ENCODE results near the gene CPED1.
A peak's percentile ranks its signal among the peaks of the same experiment; 100 is the strongest.
"Not testable (repeated sequence)": the region's sequence is repeated elsewhere in the genome, so short reads cannot be mapped to it uniquely, and the experiment has no call there.

Gene CPED1

DNA sequence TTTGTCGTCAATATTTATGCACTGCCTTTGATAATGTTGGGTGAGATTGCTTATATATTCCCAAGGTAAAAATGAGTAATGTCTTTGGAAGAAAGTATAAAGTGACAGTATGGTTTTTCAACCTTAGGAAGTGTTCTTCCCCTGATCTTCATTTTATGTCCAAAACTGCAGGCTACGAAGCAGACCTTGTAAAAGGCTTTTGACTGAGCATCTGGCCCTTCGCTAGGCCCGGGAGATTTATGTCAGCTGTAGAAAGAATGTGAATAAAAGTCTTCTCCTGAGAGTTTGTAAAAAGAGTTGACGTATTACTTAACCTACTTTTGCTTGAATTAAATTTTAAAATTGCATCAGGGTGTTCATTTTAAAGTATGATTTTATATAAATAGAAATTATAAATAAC, 116.8 kb downstream of the CPED1 start:
- DNase-seq (ENCODE audit: low read depth) = no peak
- TF ChIP-seq, protein P1, sequence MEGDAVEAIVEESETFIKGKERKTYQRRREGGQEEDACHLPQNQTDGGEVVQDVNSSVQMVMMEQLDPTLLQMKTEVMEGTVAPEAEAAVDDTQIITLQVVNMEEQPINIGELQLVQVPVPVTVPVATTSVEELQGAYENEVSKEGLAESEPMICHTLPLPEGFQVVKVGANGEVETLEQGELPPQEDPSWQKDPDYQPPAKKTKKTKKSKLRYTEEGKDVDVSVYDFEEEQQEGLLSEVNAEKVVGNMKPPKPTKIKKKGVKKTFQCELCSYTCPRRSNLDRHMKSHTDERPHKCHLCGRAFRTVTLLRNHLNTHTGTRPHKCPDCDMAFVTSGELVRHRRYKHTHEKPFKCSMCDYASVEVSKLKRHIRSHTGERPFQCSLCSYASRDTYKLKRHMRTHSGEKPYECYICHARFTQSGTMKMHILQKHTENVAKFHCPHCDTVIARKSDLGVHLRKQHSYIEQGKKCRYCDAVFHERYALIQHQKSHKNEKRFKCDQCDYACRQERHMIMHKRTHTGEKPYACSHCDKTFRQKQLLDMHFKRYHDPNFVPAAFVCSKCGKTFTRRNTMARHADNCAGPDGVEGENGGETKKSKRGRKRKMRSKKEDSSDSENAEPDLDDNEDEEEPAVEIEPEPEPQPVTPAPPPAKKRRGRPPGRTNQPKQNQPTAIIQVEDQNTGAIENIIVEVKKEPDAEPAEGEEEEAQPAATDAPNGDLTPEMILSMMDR (IDR thresholded peaks at IDR 0.05; ENCODE audit: low read length, missing control alignments) = no peak
- no peak overlapping the region for H3K4me3 ChIP-seq (replicated peaks; ENCODE audit: low read depth, low read length)

DNA sequence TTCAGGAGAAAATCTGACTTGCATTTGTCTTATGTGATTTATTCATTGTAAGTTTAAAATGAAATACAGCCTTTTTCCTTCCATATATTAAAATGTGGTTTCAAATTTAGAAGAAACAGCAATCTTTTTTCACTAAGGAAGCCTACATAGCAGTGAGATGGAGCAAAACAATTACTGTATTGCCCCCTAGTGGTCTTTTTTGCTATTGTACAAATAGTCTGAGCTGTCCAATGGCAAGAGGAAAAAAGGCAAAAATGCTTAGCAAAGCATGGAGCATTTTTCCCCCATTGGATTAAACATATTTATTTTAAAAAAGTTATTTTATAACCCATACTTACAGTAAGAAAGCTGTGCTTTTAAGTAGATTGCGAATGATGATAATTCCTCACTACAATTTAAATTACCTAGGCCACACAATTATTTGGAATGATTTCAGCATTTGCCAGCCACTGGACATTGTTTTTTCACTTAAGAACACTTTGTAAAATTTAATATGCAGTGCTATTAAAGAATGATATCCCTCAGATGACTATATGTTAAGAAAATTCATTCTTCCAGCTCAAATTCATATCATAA, 119.5 kb downstream of the CPED1 start:
- DNase-seq (ENCODE audit: low read depth) = peak; percentile 86
- H3K4me3 ChIP-seq (replicated peaks; ENCODE audit: low read depth, low read length) = no peak overlapping the region
- TF ChIP-seq, protein P1 (IDR thresholded peaks at IDR 0.05; ENCODE audit: low read length, missing control alignments) = peak; percentile 69

DNA sequence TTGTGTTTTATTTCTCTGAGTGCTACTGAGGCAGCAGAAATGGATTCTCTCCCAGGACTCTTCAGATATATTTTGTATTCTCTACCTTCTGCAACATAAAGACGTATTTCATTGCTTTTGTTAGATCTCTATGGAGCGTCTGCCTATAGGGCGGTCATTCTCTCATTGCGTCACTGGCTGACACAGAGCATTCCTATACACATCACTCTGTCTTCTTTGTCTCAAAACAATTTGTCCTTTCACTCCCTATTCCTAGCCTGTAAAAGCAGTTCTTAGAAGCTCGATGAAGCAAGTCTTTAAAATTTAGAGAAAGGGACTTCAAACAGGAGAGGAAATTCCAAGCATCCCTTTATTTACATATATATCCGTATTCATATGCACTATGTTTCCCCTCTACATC, 120.6 kb downstream of the CPED1 start:
- DNase-seq (ENCODE audit: low read depth) = no peak
- TF ChIP-seq, protein P1 (IDR thresholded peaks at IDR 0.05; ENCODE audit: low read length, missing control alignments) = no peak
- no peak overlapping the region for H3K4me3 ChIP-seq (replicated peaks; ENCODE audit: low read depth, low read length)

DNA sequence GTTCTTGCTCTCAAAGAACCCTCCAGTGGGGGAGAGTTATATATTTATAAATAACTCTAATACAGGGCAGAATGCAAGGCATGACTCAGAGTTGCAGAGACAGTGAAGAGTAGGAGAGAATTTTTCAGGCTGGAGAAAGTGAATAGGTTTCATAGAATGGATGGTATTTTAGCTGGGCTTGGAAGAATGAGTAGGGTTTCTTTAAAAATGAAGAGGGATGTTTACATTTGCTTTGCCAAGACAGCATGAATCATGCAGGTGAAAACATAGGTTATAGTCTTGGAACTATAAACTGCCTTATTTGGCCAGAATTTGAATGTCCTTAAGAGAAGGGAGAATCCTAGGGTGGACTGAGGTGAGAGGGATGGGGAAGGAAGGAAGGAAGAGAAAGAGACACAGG, 124.8 kb downstream of the CPED1 start:
- DNase-seq (ENCODE audit: low read depth) = peak; percentile 20

DNA sequence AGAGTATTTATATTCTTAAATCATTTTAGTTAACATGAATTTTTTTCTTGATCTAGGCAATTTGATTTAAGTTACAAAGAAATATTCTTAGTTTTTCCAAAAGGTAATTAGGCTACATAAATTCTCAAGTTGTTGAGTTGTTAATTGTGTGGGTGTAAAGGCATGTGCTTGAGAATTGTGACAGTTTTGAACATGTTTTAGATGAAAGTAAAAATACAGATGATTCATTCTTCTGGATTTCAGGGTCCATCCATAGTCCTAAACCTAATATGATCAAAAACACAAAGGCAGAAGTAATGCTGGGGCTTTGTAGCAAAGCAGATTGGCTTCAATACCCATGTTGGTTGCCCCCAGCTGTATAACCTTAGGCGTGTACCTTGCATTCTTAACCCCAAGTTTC, 127.9 kb downstream of the CPED1 start:
- H3K4me3 ChIP-seq (replicated peaks; ENCODE audit: low read depth, low read length) = no peak overlapping the region
- TF ChIP-seq, protein P1 (IDR thresholded peaks at IDR 0.05; ENCODE audit: low read length, missing control alignments) = no peak
- DNase-seq (ENCODE audit: low read depth) = no peak

More for the DNA sequence above, 124.8 kb downstream of the CPED1 start:
- TF ChIP-seq, protein P1 (IDR thresholded peaks at IDR 0.05; ENCODE audit: low read length, missing control alignments) = no peak
- H3K4me3 ChIP-seq (replicated peaks; ENCODE audit: low read depth, low read length) = no peak overlapping the region

DNA sequence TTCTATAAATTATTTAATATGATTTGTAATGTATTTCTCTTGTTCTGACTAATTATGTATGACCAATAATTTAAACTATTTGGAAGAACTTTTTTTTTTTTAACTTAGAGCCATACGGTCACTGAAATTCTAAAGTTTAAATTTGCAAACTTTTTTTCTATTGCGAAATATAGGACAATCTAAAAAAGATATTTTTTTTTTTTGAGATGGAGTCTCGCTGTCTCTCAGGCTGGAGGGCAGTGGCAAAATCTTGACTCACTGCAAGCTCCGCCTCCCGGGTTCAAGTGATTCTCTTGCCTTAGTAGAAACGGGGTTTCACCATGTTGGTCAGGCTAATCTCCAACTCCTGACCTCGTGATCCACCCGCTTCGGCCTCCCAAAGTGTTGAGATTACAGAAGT, 130.5 kb downstream of the CPED1 start:
- DNase-seq (ENCODE audit: low read depth) = no peak
- H3K4me3 ChIP-seq (replicated peaks; ENCODE audit: low read depth, low read length) = no peak overlapping the region
- TF ChIP-seq, protein P1 (IDR thresholded peaks at IDR 0.05; ENCODE audit: low read length, missing control alignments) = no peak

DNA sequence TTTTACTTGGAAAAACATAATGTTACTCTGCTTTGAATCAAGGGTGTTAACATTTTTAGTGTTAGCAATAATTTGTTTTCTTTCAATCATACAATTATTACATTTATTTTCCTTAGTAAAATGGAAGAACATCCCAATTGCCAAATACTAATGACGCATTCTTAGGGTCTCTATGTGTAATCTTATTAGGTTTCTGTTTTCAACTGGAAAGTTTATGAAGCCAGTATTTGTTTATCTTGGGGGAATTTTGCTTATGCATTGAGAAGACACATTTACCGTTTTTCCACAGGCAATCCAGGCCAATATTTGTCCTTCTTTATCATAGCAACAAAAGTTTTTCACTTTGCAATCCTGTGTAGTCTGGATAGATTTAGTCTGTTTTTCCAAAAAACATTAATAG, 134.5 kb downstream of the CPED1 start:
- TF ChIP-seq, protein P1 (IDR thresholded peaks at IDR 0.05; ENCODE audit: low read length, missing control alignments) = no peak
- no peak for DNase-seq (ENCODE audit: low read depth)
- H3K4me3 ChIP-seq (replicated peaks; ENCODE audit: low read depth, low read length) = no peak overlapping the region

DNA sequence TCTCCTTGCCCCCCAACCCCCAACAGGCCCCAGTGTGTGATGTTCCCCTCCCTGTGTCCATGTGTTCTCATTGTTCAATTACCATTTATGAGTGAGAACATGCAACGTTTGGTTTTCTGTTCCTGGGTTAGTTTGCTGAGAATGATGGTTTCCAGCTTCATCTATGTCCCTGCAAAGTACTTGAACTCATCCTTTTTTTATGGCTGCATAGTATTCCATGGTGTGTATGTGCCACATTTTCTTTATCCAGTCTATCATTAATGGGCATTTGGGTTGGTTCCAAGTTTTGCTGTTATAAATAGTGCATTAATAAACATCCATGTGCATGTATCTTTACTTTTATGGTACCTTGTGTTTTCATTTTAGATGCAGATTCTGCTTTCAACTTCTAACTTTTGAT, 136.9 kb downstream of the CPED1 start:
- not testable (repeated sequence) for H3K4me3 ChIP-seq (replicated peaks; ENCODE audit: low read depth, low read length); DNase-seq (ENCODE audit: low read depth)

Data from fibroblast of pulmonary artery (primary cell).